ENCODE results near the gene LRIF1.
A peak's percentile ranks its signal among the peaks of the same experiment; 100 is the strongest.

LRIF1 gene

DNA sequence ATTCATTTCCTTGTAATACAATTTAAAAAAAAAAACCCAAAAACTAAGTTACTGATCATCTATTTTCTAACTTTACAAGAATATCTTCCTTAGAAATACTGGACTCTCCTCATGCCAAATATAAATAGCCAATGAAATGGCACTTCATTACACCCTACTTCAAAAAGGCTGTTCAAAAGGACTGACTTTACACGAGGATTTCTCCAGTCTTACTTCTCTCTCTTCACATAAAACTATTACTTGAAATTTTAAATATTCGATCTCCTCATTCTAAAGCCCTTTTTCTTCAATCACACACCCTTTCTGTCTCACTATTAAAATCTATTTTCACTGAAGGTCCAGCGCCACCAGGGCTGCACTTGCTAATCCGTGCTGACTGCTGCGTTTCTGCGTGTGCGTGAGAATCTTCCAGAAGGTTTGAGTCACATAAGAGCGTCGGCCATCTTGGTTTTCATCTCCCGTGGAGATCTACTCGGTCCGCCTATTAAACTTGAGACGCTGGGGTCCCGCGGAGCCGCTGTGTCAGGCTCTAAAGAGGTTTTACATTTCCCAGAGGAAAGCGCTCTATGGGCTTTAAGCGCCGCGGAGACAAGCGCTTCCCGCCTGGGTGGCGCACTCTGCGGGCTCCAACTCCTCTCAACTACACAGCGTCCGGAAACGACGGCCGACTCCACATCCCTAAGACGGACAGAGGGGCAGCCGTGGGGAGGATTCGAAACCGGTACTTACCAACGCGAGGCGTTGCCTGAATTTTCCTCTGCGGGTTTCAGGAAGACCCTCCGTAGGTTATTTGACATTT lies 631 bp downstream of the LRIF1 start:
- peak; percentile 89 for DNase-seq (ENCODE audit: low read depth)
- peak overlapping the region; percentile 95 for H3K4me3 ChIP-seq (replicated peaks; ENCODE audit: low read depth, low read length)
- TF ChIP-seq, protein P1, sequence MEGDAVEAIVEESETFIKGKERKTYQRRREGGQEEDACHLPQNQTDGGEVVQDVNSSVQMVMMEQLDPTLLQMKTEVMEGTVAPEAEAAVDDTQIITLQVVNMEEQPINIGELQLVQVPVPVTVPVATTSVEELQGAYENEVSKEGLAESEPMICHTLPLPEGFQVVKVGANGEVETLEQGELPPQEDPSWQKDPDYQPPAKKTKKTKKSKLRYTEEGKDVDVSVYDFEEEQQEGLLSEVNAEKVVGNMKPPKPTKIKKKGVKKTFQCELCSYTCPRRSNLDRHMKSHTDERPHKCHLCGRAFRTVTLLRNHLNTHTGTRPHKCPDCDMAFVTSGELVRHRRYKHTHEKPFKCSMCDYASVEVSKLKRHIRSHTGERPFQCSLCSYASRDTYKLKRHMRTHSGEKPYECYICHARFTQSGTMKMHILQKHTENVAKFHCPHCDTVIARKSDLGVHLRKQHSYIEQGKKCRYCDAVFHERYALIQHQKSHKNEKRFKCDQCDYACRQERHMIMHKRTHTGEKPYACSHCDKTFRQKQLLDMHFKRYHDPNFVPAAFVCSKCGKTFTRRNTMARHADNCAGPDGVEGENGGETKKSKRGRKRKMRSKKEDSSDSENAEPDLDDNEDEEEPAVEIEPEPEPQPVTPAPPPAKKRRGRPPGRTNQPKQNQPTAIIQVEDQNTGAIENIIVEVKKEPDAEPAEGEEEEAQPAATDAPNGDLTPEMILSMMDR (IDR thresholded peaks at IDR 0.05; ENCODE audit: low read length, missing control alignments) = peak; percentile 24

DNA sequence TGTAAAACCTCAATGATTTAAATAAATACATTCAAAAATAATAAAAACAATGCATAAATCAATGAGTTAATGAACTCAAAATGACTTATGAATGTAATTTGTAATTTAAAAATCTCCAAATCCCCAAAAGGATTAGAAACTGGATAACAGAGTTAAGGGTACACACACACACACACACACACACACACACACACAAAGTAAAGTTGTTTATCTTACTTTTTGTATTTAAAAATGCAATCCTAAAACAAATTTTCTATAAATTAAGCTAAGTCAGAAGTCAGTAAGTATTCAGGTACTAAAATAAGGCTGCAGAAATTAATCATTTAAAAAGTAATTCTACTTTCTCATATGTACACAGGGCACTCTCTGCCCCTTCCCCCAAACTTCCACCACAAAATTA lies 1.8 kb downstream of the LRIF1 start:
- TF ChIP-seq, protein P1 (IDR thresholded peaks at IDR 0.05; ENCODE audit: low read length, missing control alignments) = no peak
- DNase-seq (ENCODE audit: low read depth) = no peak
- no peak overlapping the region for H3K4me3 ChIP-seq (replicated peaks; ENCODE audit: low read depth, low read length)

DNA sequence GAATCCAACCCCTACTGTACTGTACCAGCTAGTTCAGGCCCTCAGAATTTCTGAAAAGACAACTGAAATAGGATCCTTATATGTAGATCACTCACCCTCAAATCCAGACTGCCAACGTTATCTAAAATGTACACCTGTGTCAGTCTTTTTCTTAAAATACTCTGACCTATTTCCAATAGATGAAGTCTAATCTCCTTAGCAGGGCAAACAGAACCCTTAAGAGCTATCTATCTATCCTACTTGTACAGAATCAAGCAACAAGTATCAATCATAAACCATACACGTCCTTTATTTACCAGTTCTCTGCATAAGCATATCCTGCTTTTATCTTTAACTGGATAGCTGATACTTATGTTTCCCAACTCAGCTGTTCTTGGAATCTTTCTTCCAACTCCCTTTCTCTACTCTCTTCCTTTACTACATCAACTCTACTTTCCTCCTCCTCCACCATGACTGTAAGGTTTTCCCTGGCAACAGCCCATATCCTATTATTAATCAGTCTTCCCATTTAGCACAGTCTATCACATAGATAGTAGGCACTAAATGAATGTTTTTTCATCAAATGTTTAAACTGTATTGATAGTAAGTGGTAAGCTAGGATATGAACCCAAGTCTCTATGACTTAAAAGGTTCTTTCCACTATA lies 2.8 kb downstream of the LRIF1 start:
- no peak for DNase-seq (ENCODE audit: low read depth)
- no peak overlapping the region for H3K4me3 ChIP-seq (replicated peaks; ENCODE audit: low read depth, low read length)
- TF ChIP-seq, protein P1 (IDR thresholded peaks at IDR 0.05; ENCODE audit: low read length, missing control alignments) = no peak

DNA sequence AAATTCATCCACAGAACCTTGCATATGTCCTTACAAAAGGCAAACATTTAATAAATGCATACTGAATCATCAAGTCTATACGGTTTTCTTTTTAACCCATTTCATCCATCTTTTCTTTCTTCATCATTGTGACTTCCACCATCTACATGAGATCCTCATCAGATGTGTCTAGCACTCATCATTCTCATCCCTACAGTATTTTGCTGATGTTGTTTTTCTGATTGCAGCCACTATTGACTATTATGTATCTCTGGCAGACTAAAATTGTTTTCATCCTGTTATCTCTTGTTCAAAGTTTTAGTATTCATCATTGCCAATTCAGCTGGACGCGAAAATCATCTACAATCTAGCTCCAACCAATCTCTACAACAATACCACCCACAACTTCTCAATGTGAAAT lies 5.9 kb downstream of the LRIF1 start:
- DNase-seq (ENCODE audit: low read depth) = no peak
- TF ChIP-seq, protein P1 (IDR thresholded peaks at IDR 0.05; ENCODE audit: low read length, missing control alignments) = no peak

DNA sequence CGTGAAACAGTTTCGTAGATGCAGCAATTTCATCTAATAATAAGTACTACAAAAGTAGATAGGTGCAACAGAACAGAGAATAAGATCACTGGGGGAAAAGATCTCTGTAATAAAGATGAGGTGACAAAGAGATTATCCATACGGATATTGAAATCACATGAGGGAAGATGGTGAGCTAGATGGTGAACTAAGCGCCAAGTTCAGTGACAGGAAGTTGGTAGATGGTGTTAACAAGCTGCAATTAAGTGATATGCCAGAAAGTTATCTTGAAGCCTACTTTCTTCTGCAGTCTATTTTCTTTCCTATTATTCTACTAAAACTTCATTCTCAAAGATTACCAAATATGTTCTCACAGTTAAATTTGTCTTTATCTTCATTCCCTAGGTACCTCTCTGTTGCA lies 7.1 kb downstream of the LRIF1 start:
- TF ChIP-seq, protein P1 (IDR thresholded peaks at IDR 0.05; ENCODE audit: low read length, missing control alignments) = no peak
- no peak overlapping the region for H3K4me3 ChIP-seq (replicated peaks; ENCODE audit: low read depth, low read length)
- no peak for DNase-seq (ENCODE audit: low read depth)

More for the DNA sequence above, 5.9 kb downstream of the LRIF1 start:
- H3K4me3 ChIP-seq (replicated peaks; ENCODE audit: low read depth, low read length) = no peak overlapping the region

DNA sequence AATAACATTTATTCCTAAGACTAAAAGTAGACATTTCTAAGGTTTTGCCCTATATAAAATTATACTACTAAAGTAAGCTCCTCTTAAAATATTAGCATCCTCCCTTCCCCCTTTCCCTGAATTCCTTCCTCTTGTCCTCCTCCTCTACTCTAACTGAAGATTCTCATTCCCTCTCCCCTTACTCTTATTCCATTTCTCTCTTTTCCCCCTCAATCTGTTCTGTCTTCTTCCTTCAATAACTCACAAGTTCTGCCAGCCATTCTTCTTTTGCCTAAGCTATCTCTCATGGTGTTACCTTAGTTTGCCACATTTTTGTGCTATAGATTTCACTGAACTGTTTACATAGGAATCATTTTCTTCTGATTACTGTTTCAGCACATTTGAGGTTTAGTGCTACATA lies 10.7 kb downstream of the LRIF1 start:
- H3K4me3 ChIP-seq (replicated peaks; ENCODE audit: low read depth, low read length) = no peak overlapping the region
- TF ChIP-seq, protein P1 (IDR thresholded peaks at IDR 0.05; ENCODE audit: low read length, missing control alignments) = no peak
- no peak for DNase-seq (ENCODE audit: low read depth)

All from fibroblast of pulmonary artery (primary cell).